NCI-H460 (cell line): ENCODE results near the gene STT3B. TPM values are rescaled to one million over a fixed set of nuclear protein-coding genes. Genes with fewer than 3 reads are reported as not detected.

Source experiments
- DNase-seq: peaks from one replicate; pipeline ENCODE4 v3.0.0-alpha.2; 2016; ENCODE audit warnings: low read depth; ENCODE audit errors: extremely low read depth
- total RNA-seq: library from RNA; depleted of rRNA; stranded (reverse); fragments of >200 nt; shearing (Covaris generic); gene quantifications from 2 replicates; pipeline ENCODE4 v1.2.3, GENCODE V29; 2014

STT3B gene
- total RNA-seq, 1 experiment from 2014 or later, result 156 TPM

GRCh38 chr3:31635545-31635944 lies 102.8 kb downstream of the STT3B start:
- no peak for DNase-seq

GRCh38 chr3:31636049-31636448 lies 103.3 kb downstream of the STT3B start:
- no peak for DNase-seq

- no peak for DNase-seq
Observed at GRCh38 chr3:31636694-31637442, 104.1 kb downstream of the STT3B start.

- DNase-seq, result no peak
Observed at GRCh38 chr3:31639828-31640227, 107.1 kb downstream of the STT3B start.

- no peak for DNase-seq
Observed at GRCh38 chr3:31645256-31645655, 112.5 kb downstream of the STT3B start.

- DNase-seq, result no peak
Observed at GRCh38 chr3:31648286-31648968, 115.7 kb downstream of the STT3B start.

GRCh38 chr3:31652296-31652695 lies 119.6 kb downstream of the STT3B start:
- no peak for DNase-seq

GRCh38 chr3:31653464-31653863 lies 120.7 kb downstream of the STT3B start:
- DNase-seq, result no peak

GRCh38 chr3:31654998-31655397 lies 122.3 kb downstream of the STT3B start:
- DNase-seq, result no peak

GRCh38 chr3:31659246-31659645 lies 126.5 kb downstream of the STT3B start:
- DNase-seq, result no peak

GRCh38 chr3:31661286-31661685 lies 128.6 kb downstream of the STT3B start:
- DNase-seq, result no peak

- no peak for DNase-seq
Observed at GRCh38 chr3:31661993-31662670, 129.4 kb downstream of the STT3B start.

- DNase-seq, result no peak
Observed at GRCh38 chr3:31664031-31664430, 131.3 kb downstream of the STT3B start.

GRCh38 chr3:31667582-31667981 lies 134.9 kb downstream of the STT3B start:
- no peak for DNase-seq

GRCh38 chr3:31668242-31668641 lies 135.5 kb downstream of the STT3B start:
- no peak for DNase-seq

- no peak for DNase-seq
Observed at GRCh38 chr3:31670136-31670535, 137.4 kb downstream of the STT3B start.

- no peak for DNase-seq
Observed at GRCh38 chr3:31670722-31671121, 138.0 kb downstream of the STT3B start.

- no peak for DNase-seq
Observed at GRCh38 chr3:31671451-31671850, 138.7 kb downstream of the STT3B start.

GRCh38 chr3:31671976-31672375 lies 139.3 kb downstream of the STT3B start:
- DNase-seq, result no peak

- DNase-seq, result no peak
Observed at GRCh38 chr3:31673950-31674349, 141.2 kb downstream of the STT3B start.

- no peak for DNase-seq
Observed at GRCh38 chr3:31676556-31676955, 143.8 kb downstream of the STT3B start.
